Glomerular endothelial cell (primary cell): ENCODE measurements around the gene FASN. TPM values are rescaled to one million over a fixed set of nuclear protein-coding genes. Genes with fewer than 3 reads are reported as not detected.
"Not testable (repeated sequence)": the region's sequence is repeated elsewhere in the genome, so short reads cannot be mapped to it uniquely, and the experiment has no call there.

Experiments
- DNase-seq: peaks from one replicate; pipeline ENCODE4 v3.0.0-alpha.2; 2011; ENCODE audit warnings: low read depth, low spot score; ENCODE audit errors: extremely low read depth
- total RNA-seq: library from RNA; depleted of rRNA; stranded (reverse); fragments of >200 nt; gene quantifications from 2 replicates; pipeline ENCODE4 v1.2.3, GENCODE V29; 2015

Gene FASN
- total RNA-seq = 165 and 201 TPM in 2 replicates

- DNase-seq = peak; percentile 25
These were observed at the start of gene FASN for GRCh38 chr17:82098169-82098938. TSS of gene FASN (minus strand) at chr17:82098236. CDS start at chr17:82096445, 1,791 bp downstream.

DNA sequence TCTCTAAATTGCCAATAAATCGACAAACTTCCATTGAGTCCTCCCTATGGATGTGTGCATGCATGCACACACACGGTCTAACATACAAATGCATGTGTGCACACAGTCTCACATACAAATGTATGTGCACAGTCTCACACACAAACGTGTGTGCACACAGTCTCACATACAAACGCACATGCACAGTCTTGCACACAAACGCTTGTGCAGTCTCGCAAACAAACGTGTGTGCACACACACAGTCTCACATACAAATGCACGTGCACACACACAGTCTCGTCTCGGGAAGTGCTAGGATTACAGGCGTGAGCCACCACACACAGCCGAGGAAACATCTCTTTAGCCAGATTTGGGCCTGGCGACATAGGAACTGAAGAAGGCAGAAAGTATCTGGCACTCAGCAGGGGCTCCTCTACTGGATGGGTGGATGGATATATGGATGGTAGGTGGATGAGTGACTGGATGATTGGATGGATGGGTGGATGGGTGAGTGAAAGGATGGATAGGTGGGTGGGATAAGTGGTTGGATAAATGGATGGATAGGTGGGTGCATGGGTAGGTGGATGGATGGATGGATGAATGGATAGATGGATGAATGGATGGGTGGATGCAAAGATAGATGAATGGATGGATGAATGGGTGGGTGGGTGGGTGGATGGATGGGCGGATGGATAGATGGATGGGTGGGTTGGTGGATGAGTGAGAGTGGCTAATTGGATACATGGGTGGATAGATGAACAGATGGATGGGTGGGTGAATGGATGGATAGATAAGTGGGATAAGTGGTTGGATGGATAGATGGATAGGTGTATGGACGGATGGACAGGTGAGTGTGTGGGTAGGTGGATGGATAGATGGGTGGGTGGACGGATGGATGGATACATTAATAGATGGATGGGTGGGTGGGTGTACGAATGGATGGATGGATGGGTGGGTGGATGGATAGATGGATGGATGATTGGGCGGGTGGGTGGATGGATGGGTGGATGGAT, 48.9 kb upstream of the FASN start:
- DNase-seq = no peak

DNA sequence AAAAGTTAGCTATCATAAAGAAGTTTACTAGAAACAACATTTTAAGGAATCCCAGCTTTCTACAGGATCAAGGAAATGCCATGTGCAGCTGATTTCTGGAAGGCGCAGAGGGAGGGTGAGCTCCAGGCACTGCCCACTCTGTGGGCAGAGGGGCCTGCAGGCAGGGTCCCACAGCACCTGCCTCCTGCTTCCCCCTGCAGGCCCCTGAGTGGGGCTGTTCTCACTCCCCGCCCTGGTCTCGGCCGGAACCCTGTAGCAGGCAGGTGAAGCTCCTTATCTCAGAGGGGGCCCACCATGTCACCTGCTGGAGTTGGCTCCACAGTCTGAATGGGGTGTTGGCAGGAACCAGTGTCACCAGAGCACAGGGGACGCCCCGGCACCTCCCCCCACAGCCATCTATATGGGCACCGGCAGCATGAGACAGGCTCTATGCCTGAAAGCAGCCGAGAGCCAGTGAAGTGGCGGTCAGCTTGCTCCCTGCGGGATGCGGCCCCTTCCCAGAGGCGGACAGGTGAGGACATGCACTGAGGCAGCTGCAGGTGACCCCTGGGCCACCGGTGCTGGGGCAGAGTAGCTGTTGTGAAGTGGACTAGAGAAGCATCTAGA, 47.6 kb upstream of the FASN start:
- DNase-seq = no peak

DNA sequence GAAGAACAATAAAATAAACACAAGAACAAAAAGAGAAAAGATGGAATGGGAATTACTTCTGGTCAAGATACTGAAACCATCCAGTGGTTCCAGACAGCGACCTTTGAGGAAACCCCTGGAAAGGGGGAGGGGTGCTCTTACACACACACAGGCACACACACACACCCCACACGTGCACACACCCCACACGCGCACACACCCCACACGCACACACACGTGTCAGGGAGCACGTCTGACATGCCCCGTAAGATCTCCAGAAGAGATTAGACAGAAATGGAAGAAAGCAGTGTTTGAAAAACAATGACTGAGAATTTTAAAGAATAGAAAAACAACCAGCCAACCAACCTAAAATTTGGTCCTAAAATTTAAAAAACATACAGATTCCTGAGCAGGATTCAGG, 45.3 kb upstream of the FASN start:
- no peak for DNase-seq

GRCh38 chr17:82139961-82140360, 41.9 kb upstream of the FASN start:
- DNase-seq = not testable (repeated sequence)

DNA sequence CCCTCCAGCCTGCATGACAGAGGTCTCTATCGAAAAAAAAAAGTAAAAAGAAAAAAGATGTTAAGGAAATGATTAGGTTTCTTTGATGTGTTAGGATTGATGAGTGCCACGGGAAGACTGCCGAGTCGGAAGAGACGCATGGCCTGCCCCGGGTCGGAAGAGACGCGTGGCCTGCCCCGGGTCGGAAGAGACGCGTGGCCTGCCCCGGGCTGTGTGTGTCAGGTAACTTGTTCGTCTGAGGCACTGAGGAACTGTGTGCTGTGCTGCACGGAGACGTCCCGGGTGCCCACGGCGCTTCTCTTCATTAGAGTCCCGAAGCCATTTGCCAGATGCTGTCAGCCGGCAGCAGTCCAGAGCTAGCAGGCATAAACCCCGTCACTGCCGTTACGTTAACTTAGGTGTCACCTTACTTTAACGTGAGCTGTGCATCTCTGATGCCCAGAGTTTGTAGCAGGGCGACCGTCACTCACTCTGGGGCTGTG, 40.5 kb upstream of the FASN start:
- DNase-seq = no peak

DNA sequence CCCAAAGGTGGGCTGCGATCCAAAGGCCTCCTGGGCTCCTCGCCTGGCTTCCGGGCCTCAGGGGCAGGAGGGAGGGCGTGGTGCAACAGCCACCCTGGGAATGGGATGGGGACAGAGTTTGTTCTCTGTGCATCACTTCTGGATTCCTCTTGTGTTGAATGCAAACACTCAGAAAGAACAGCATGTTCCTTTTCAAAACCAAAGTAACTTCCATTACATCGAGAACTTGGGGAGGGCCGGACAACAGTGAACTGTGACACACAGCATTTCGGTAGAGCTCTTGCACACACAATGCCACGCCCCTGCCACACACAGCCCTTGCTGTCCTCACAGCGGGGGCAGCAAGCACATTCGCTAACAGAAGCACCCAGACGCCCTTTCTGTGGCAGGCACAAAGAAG, 36.1 kb upstream of the FASN start:
- DNase-seq = no peak

DNA sequence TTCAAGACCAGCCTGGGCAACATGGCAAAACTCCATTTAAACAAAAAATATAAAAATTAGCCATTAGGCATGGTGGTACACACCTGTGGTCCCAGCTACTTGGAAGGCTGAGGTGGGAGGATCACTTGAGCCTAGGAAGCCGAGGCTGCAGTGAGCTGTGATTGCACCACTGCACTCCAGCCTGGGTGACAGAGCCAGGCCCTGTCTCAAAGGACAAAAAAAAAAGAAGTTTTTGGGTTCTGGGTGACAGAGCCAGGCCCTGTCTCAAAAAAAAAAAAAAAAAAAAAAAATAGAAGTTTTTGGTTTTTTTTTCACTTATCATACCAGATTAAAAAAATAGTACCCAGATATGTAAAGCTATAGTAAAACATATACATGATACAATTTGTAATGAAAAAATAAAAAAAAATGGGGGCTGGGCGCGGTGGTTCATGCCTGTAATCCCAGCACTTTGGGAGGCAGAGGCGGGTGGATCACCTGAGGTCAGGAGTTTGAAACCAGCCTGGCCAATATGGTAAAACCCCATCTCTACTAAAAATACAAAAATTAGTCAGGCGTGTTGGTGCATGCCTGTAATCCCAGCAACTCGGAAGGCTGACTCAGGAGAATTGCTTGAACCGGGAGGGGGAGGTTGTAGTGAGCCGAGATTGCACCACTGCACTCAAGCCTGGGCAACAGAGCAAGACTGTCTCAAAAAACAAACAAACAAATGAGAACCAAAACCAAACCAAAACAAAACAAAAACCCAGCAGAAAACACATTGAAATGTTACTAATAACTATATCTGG, 35.3 kb upstream of the FASN start:
- not testable (repeated sequence) for DNase-seq

DNA sequence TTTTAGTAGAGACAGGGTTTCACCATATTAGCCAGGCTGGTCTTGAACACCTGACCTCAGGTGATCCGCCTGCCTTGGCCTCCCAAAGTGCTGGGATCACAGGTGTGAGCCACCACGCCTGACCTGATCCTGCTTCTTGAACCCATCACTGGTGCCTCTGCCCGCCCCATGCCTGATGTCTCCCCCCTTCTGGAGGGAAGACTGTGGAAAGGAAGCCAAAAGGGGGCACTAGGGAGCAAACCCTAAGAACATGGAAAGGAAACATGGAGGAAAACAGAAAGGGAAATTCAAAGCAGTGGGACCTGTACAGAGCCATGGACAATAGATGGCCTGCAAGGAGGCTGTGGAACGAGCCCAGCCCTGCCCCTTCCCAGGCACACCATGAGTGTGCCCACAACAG, 31.1 kb upstream of the FASN start:
- DNase-seq = no peak

GRCh38 chr17:82128287-82128686, 30.3 kb upstream of the FASN start:
- DNase-seq = no peak

- no peak for DNase-seq
These were observed 29.7 kb upstream of the FASN start for GRCh38 chr17:82127704-82128103.

DNA sequence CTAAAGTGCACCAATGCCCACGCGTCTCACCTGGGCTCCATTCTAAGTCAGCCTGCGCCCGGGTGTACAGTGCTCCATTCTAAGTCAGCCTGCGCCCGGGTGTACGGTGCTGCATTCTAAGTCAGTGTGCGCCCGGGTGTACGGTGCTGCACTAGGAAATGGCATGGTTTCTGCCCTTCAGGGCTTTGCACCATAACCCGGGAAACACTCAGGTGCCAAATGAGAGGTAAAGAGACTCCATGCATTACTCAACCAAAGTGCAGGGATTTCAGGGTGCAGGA, 29.2 kb upstream of the FASN start:
- no peak for DNase-seq

- no peak for DNase-seq
These were observed 28.7 kb upstream of the FASN start for GRCh38 chr17:82126556-82127314.

DNA sequence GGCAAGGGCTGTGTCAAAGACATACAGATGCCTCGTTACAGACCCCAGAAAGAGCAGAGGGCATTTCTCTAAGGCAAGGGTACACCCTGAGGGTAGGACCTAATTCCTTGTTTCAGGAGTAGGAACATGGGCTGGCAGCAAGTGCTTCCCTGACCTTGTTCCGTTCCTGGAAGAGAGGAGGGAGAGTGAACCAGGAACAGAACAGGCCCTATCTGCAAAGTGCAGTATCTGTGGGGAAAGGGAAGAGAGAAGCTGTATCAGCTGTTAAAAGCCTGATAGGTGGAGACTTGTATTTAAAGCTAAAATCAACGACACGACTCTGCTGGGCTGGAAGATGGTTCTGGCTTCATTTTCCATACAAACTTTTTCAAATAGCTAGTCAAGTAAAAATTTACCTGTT, 26.1 kb upstream of the FASN start:
- DNase-seq = no peak

DNA sequence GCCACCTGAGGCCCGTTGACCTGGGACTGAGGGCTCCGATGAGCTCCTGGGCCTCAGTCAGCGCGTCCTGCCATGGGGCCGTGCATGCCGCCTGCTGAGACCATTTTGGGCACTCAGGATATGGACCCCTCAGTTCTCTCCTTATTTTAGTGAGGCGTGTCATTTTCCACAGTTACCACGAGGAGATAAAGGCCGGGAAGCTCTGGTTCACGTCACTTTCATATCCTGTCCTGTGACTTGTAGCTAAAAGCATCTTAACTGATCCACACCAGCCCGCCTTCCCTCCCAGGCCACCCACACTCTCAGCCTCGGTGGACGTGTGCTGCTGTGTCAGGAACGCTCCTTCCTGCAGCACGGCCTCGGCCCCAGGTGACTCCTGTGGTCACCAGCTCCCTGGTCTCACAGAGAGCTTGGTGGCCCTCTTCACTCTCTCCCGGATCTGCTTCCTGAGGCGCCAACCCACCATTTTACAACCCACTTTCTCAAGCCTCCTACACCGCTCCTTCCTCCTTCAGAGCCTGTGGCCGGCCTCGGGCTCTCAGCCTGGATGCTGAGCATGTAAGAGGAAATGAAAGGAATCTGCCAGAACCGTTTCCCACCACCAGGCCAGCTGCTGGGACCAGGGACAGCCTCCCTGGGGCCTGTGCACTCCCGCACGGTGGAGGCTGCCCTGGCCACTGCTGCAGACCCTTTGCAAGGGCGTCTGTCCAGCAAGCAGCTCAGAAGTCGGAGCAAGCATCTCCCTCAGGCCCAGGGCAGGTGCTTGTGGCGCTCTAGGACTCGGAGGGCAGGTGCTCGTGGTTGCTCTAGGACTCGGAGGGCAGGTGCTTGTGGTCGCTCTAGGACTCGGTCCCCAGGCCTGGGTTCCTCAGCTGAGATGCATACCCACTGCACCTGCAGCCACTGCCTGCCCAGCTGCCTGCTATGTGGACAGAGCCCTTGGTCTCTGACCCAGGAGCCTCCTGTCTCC, 23.9 kb upstream of the FASN start:
- DNase-seq = no peak

- DNase-seq = no peak
These were observed 23.2 kb upstream of the FASN start for GRCh38 chr17:82121246-82121645.

DNA sequence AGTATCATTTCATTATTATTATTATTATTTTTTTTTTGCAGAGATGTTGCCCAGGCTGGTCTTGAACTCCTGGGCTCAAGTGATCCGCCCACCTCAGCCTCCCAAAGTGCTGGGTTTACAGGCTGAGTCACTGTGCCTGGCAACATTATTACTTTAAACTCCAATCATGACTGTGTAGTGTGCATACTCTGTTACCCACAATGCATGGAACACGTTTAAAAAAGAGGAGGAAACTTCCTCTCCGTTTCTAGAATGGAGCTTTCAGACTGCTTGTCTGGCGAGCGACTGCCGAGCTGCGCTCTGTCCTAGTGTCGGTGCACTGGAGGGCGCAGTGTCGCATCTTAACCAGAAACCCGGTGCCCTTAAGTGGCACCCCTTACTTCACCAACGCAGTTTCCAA, 22.1 kb upstream of the FASN start:
- no peak for DNase-seq

DNA sequence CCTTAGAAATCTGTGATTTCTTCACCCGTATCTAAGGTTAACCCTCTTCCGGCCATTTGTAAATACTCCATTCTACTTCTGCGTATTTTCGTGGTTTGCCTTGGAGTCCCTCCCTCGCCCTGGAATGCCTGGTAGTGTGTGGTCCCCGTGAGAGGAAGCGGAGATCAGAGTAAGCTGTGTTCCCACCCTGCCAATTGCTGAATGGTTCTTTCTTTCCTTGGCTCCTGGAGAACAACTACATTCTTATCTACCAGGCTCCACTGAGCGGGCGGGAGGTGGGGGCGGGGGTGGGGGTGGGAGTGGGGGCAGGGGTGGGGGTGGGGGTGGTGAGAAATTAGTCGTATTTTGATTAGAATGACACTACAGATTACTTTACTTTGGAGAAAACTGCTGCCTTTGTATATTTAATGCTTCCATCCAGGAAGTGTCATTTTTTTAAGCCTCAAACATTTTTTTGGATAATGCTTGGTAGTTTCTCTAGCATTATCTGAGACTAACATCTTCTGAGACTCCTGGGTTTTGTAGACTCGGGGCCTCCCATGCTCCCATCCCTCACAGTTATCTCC, 20.9 kb upstream of the FASN start:
- DNase-seq = no peak
